NCI-H2196 (cell line): ENCODE data around the gene ANGPT4.

Experiments
- DNase-seq: peaks from one replicate; lab custom pipeline; 2025; ENCODE audit not compliant: unreplicated experiment; lab: John Stamatoyannopoulos, UW

Gene ANGPT4, protein sequence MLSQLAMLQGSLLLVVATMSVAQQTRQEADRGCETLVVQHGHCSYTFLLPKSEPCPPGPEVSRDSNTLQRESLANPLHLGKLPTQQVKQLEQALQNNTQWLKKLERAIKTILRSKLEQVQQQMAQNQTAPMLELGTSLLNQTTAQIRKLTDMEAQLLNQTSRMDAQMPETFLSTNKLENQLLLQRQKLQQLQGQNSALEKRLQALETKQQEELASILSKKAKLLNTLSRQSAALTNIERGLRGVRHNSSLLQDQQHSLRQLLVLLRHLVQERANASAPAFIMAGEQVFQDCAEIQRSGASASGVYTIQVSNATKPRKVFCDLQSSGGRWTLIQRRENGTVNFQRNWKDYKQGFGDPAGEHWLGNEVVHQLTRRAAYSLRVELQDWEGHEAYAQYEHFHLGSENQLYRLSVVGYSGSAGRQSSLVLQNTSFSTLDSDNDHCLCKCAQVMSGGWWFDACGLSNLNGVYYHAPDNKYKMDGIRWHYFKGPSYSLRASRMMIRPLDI

DNA sequence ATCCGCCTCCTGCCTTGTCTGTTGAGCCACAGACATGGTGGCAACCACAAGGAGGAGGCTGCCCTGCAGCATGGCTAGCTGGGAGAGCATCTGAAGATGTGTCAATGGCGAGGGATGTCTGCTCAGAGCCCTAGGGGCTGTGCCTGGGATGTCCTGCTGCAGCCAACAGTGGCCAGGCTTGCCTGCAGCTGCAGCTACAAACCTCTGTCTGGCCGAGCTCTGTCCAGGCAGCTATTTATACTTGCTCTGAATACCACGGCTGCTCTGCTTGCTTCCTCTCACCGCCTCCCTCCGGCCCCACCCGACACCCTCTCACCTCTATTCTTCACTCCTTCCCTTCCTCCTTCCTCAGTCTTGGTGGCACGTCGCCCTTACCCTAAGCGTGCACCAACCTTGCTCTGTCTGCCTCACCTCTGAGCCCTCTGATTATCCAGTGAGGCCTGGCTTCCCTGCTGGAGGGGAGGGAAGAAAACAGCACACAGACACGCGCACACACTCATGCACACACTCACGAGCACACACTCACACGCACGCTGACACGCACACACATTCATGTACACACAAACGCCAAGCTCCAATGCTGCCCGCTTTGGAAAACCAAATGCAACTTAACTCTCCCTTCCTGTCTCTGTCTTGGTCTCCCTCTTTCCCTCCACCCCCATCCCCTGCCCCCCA, at the start of gene ANGPT4:
Gene ANGPT4, minus strand, starts transcription at position 210 of the 675 bp plus-strand sequence. Its CDS starts 120 bp downstream, at position 90.
- DNase-seq = no peak

DNA sequence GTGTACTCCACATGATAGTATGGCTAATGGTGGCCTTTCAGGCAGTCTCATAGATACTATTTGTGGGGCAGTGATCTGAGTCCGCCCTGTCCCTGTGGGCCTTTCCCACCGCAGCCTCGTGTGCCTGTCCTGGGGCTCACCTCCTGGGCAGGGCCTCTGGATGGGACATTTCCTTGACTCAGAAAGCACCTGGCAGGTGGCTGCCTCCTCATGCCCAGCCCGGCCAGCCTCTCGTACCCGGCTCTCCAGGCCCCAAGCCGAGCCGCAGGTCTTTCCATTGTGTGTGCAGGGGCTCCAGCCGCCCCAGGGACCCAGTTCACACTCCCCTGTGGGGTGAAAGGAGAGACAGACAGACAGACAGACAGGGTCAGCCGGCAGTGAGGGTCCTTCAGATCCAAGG, 47.7 kb upstream of the ANGPT4 start:
- no peak for DNase-seq

DNA sequence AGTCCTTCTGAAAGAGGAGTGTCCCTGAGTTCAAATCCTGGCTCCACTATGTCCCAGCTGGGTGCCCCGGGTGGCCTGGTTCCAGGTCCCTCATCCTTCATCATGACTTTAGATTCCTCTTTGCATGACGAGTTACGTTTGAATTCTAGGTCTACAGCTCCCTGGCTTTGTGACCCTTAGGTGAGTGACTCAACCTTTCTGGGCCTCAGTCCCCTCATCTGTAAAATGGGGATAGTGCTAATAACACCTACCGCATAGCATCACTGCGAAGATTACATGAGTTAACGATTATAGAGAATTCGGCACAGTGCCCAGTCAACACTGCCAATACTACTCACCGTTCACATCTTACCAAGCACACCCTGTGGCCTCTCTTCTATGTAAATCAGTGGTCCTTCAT, 46.5 kb upstream of the ANGPT4 start:
- no peak for DNase-seq

DNA sequence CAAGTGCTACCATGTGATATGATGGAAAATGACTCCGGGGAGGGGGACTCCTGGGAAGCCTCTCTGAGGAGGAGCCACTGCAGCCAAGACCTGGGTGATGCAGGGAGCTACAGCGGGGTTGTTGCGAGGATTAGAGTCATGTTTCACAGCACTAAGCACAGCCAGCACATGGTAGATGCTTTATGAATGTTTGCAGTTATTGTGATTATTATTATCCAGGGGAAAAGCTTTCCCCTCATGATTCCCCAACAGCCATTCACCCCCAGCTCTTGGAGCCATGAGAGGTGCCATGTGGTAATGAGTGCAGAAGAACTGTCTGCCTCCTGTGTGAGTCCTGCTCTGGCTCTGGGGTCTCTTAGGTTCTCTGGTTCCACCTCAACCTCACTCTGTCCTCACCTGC, 46.1 kb upstream of the ANGPT4 start:
- no peak for DNase-seq

DNA sequence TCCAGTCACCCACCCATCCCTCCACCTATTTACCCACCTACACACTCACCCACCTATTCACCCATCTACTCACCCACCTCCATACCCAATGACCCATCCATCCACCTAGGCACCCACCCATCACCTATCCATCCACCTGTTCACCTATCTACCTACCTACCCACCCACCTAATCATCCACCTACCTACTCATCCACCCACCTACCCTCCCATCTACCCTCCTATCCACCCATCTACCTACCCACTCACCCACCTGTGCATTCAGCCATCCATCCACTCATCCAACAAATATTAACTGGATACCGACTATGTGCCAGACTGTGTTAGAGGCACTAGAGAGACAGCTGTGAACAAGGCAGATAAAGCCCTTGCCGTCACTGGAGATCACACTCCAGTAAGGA, 45.6 kb upstream of the ANGPT4 start:
- DNase-seq = no peak

DNA sequence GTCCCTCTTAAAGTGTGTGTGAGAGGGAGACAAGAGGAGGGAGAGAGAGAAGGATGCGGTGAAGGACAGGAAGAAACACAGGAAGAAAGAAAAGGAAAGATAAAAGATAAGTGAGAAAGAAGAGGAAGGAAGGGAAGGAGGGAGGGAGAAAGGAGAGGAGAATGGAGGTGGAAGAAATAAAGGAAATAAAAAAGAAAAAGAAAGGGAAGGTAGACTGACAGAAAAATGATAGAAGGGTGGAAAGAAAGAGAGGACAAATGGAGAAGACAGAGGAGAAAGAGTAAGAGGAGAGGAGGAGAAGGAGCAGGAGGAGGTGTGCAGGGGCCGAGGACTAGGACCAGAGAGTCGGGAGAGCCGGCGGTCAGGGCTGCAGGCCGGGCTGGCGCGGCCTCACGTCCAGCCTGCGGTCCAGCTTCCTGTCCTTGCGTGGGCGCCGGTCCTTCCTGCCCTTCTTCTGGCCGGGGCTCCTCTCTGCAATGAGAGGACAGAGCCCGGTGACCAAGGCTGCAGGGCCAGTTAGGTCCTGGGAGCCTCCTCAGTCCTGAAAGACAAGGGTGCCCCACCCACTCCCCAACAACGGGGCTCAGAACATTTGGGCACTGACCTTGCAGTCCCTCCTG, 44.0 kb upstream of the ANGPT4 start:
- no peak for DNase-seq

DNA sequence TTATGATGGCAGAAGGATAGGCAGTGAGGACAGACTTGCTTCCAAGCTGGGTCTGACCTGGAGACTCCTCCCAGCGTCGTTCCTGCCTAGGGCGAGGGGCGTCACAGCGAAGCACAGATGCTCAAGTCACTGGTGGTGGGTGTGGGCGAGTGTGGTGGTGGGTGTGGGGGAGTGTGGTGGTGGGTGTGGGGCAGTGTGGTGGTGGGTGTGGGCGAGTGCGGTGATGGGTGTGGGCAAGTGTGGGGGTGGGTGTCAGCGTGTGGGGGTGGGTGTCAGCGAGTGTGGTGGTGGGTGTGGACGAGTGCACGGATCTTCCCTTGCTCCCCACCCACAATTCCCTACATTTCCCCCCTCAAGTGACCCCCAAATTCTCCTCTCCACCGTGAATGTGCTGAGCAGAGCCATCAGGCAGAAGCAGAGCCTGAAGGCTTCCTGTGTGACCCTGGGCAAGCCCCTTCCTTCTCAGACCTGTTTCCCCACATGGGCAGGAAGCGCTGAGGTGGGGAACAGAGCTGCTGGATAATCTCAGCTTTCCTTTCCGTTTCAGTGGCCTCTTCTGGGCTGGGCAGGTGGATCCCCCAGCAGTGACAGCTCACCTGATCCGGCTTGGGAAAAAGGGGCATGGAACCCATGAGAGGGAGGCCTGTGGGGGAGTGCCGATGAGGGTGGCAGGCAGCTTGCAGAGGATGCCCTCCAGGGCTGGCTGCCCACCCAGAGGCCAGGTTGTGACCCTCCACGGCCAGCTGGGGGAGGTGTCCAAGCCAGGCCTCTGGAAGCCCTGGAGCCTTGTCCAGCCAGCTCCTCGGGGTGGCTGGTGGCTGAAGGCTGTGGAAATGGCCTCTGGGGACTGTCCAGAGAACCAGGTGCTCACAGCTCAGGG, 43.0 kb upstream of the ANGPT4 start:
- no peak for DNase-seq

DNA sequence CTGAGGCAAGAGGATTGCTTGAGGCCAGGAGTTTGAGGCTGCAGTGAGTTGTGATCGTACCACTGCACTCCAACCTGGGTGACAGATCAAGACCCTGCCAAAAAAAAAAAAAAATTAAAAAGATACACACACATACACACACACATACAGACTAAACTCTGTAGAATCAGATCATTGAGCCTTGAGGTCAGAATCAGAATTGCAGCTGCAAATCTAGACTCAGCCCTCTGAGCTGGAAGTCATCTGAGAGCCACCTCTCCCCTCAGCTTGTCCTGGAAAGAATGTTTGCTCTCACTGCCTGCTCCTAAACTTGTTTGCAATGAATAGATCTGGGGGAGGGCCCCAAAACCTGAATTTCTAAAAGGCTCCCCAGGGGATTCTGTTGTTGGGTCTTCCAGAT, 41.4 kb upstream of the ANGPT4 start:
- no peak for DNase-seq

DNA sequence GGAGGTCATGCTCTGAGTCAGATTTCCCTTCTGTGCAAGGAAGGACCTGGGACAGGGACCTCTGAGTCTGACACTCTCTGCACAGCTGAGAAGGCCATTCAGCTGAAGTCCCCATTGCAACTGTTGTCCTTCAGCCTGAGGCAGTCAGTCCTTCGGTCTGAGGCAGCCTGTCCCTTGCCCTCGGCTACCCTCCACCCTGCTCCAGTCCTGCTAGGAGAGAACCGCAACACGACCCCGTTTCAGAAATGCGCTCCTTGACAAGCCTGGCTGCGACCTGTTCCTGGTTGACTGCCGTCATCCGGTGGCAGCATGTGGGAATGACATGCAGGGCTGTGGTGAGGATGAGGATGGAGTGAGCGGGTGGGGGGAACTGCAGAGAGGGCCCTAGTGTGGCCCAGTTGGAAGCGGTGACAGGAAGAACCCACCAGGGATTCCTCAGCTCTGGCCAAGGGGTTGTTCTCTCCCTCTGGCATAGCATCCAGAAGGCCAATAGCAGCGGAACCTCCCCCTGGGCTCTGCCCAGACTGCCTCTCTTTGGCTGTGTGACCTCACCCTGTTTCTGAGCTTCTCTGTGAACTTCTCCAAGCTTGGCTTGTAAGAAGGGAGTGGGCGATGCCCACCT, 40.3 kb upstream of the ANGPT4 start:
- DNase-seq = peak; percentile 65

DNA sequence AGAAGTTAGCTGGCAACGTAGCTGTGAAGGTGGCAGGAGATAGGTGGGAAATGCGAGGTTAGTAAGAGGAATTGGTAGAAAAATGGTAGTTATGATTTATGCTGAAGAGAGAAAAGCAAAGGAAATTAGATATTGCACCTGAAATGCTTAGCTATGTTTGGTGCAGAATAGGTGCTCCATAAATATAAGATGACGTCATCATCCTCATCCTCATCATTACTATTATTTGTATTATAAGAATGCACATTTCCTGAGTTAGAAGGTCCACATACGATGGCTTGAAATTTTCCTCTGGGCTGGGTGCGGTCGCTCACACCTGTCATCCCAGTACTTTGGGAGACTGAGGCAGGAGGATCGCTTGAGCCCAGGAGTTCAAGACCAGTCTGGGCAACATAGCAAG, 39.5 kb upstream of the ANGPT4 start:
- DNase-seq = no peak

DNA sequence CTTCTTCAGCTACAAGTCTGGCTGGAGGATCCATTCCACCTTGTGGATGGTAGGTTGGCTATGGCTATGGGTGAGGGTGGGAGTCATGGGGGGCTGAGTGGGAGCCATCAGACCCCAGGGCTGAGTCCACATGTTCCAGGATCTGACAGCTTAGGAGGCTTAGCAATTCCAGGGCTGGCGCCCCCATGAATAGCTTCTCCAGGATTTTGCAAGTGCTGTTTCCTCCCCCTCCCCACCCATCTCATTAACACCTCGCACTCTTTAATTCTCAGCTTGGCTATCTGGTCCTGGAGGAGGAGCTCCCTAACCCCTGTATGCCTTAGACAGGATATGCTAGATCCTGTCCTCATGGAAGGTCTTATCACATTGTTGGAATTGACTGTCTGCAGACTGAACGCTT, 39.0 kb upstream of the ANGPT4 start:
- DNase-seq = no peak

DNA sequence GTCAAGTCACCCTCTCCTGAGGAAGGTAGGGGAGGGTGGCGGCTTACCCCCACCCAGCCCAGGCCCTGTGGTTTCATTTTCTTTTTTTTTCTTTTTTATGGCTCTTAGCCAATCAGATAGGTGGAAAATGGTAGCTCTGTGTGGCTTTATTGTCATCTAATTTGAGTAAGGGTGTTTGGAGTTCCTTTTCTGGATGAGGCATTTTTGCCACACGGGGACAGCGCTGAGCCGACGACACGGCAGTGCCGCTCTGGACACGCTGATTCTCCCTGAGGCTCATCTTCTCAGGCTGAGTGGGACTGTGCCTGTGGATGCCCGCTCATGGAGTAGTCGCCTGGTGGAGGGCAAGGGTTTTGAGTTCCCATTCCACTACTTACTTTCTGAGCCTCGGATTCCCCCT, 37.6 kb upstream of the ANGPT4 start:
- peak; percentile 15 for DNase-seq

DNA sequence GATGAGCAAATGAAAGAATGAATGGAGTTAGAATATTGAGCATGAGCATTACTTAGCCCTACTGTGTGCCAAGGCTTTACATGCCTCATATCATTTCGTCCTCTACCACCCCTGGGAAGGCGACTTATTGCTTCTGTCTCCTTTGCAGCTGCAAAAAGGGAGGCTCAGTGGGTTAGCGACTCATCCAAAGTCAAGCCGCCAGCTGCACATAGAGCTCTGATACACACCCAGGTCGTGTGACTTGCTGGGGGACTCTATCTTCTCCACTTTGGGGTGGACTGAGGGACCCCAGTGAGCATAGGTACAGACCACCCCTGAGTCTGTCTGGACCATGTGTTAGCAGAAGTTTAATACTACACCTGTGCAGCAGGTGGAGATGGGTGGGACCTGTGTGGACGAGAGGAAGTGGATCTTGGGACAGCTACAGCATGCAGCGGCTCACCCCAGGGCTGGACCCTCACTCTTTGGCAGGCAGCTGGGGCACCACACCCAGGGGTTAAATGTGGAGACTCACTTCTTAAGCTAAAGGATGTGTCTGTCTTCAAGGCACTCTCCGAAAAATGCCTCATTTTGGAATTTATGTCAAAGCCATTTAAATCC, 36.2 kb upstream of the ANGPT4 start:
- DNase-seq = no peak

DNA sequence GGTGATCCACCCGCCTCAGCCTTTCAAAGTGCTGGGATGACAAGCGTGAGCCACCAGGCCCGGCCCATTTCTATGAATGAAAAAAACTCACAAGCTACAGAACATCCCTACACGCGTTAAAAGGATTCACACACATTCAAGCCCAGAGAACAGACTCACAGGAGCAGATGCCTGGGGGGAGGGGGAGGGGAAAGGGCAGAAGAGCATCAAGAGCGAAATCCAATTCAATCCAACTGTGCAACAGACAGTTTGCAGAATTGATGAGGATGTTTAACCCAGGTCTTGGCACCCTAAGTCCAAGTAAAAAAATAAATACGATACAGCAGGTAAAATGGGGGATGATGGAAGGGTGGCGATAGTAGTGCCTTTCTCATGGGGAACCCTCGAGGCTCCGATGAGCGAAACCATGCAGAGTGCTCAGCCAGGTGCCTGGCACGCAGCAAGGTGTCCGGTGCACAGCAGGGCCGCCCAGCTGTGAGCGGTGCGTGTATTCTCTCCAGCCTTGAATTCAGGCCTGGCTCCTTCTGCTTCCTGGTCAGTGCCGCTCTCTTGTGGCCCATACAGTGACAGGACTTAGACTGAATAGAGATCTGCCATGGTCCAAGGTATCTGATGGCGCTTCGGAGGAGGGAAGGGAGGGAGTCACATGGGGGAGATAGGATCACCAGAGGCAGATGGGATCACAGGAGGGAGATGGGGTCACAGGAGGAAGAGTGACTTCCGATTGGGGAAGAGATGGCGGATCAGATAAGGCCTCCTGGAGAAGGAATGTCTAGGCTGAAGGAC, 35.4 kb upstream of the ANGPT4 start:
- no peak for DNase-seq

DNA sequence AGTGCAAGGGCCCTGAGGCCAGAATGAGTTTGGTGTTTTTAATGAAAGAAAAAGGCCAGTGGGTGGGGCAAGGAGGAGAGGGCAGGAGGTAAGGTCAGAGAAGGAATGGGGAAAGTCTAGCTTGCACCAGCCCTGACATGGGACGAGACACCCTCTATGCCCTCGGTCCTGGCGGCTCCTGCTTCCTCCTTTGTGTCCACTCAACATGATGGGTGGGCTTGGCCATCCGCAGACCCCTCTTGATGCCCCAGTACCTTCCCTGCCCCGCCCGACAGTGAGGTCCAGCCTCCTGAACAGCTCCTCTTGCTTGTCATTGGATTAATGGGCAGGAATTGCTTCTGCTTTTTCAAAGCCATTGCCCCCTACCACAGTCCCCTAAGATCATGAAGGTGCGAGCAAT, 33.6 kb upstream of the ANGPT4 start:
- DNase-seq = no peak

DNA sequence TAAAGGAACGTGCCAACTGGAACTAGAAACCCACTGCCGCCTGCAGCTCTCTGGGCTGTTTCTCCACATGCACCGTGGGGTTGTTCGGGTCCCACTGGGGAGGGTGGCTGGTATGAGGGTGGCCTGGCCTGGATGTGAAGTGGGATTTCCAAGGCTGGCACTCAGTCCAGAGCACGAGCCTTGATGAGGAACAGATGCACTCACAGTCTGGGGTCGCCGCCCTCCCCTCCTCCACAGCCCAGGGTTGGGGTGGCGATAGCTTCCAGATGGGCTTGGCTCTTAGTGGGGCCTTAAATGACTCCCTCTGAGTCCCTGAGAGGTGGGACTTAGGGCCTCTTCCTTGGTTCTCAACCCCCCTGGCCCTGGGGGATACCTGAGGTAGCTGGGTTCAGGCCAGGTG, 30.7 kb upstream of the ANGPT4 start:
- no peak for DNase-seq

DNA sequence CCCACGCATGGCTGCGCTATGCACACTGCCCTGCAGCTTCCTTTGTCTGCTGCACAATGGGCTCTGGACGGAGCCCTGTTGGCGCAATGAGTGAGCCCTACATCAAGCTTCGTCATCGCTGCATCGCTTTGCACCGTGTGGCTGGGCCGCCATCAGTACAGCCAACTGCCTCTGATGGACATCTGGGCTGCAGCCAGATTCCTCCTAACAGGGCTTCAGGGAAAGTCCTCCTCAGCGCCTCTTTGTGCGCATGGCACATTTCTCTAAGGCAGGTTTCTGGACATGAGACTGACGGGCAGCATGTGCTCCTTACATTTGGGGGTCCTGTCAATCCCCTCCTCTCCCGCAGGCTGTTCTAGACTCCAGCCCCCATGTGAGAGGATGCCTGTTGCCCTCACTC, 29.7 kb upstream of the ANGPT4 start:
- DNase-seq = no peak

DNA sequence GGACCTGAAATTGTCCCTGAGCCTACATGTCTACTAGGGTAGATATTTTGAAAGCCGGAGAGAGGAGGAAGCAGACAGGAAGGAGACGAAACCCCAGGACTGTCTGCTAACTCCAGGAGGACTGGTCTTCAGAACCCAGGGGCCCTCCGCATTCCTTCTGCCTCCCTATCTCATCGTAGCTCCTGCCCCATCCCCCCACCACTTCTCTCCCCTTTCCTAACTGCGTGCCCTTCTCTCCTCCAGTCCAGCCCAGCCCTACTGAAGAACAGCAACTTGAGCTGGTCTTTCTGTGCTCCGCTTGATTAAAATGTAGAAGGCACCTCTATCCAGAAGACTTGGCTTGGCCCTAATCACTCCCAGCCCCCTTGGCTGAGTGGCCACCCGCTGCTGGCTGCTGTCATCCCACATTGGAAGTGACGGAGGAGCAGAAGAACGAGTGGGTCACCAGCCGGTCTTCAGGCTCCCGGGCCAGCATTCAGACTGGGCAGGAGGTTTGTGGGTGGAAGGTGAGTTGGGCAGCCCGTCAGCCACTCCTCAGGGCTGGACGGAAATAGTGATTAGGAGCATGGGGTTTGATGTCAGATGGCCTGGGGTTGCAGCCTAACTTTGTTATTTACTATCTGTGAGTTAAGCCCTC, 28.8 kb upstream of the ANGPT4 start:
- DNase-seq = no peak

DNA sequence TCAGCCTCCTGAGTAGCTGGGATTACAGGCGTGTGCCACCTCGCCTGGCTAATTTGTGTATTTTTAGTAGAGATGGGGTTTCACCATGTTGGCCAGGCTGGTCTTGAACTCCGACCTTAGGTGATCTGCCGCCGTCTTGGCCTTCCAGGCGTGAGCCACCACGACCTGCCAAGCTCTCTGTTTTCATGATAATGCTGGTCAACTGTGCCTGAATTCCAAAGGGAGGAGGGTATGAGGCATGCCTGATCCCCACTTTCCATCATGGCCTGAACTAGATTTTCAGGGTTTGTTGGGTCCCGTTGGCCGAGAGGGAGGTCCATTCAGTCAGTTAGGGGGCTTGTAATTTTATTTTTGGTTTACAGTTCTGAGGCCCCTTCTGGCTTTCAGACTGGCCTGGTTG, 28.0 kb upstream of the ANGPT4 start:
- DNase-seq = no peak
